Measurements from ENCODE around the gene ATP5F1D. TPM values are rescaled to one million over a fixed set of nuclear protein-coding genes. Genes with fewer than 3 reads are reported as not detected.
"Not testable (repeated sequence)": the region's sequence is repeated elsewhere in the genome, so short reads cannot be mapped to it uniquely, and the experiment has no call there.

Gene ATP5F1D
- 7.1 and 52.0 TPM in 2 replicates for total RNA-seq (ENCODE audit: low replicate concordance)

DNA sequence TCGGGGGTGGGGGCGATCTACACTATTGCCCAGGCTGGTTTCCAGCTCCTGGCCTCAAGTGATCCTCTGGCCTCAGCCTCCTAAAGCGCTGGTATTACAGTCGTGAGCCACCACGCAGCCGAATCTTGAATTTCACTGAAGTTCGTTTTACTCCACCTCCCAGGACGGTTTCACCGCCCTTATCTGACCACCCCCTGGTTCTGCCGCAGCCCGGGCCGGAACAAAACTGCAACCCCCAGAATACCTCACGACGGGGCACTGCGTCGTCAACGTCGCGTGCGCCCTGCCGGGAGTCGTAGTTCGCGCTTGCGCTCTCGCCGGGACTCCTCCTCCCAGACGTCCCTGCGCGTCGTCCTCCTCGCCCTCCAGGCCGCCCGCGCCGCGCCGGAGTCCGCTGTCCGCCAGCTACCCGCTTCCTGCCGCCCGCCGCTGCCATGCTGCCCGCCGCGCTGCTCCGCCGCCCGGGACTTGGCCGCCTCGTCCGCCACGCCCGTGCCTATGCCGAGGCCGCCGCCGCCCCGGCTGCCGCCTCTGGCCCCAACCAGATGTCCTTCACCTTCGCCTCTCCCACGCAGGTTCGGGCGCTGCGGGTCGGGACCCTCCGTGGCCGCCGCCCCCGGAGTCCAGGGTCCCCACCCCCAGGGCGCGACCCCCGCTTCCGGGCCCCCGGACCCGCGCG lies at the start of gene ATP5F1D:
ATP5F1D (plus strand) TSS at position 335 of the 679 bp plus-strand sequence; CDS start at position 435, 100 bp downstream.
- Histone ChIP-seq H2AFZ (replicated peaks) (no peak within 1 kb of the TSS), H3K27ac (no peak within 1 kb of the TSS), H3F3A (ENCODE audit: low read depth) (peaks cover 44% of the 10 kb centered on the region), H3K9ac (peak within 1 kb of the TSS; percentile 52), H3K9me3 (ENCODE audit: low read depth) (no peaks in the 10 kb centered on the region), H3K4me1 (peaks cover 17% of the 10 kb centered on the region), H4K20me1 (ENCODE audit: low read depth) (peaks cover 27% of the 10 kb centered on the region), H3K79me2 (ENCODE audit: low read depth) (peaks cover 8% of the 10 kb centered on the region), H3K4me3 (peak within 1 kb of the TSS; percentile 91), H3K36me3 (no peaks in the 10 kb centered on the region), H3K4me2 (peak within 1 kb of the TSS; percentile 97), H3K27me3 (peaks cover 7% of the 10 kb centered on the region)
- Mint-ChIP-seq H3K36me3 (no peaks in the 10 kb centered on the region), H3K27me3 (ENCODE audit: insufficient read depth, low read depth) (peaks cover 10% of the 10 kb centered on the region), H3K4me1 (peaks cover 37% of the 10 kb centered on the region), H3K4me3 (peak within 1 kb of the TSS; percentile 89), H3K27ac (peak within 1 kb of the TSS; percentile 36), H3K9me3 (no peaks in the 10 kb centered on the region)
- peak; percentile 97 for DNase-seq (ENCODE audit: low spot score)
- TF ChIP-seq CTCF (IDR thresholded peaks at IDR 0.05) (no peak), EZH2 (IDR thresholded peaks at IDR 0.05) (no peak), EZH2phosphoT487 (IDR thresholded peaks at IDR 0.05) (no peak)

GRCh38 chr19:1199531-1199930 lies 42.0 kb upstream of the ATP5F1D start:
- peaks cover 2% of the 10 kb centered on the region for H3K27me3 Mint-ChIP-seq (ENCODE audit: insufficient read depth, low read depth)
- TF ChIP-seq EZH2 (IDR thresholded peaks at IDR 0.05) (no peak), CTCF (IDR thresholded peaks at IDR 0.05) (no peak), EZH2phosphoT487 (IDR thresholded peaks at IDR 0.05) (no peak)
- Histone ChIP-seq H3K36me3 (no peaks in the 10 kb centered on the region), H3F3A (ENCODE audit: low read depth) (peaks cover 4% of the 10 kb centered on the region), H3K27me3 (no peaks in the 10 kb centered on the region), H3K79me2 (ENCODE audit: low read depth) (no peaks in the 10 kb centered on the region), H3K4me3 (no peak overlapping the region), H3K4me1 (no peaks in the 10 kb centered on the region), H3K9ac (no peak overlapping the region), H2AFZ (replicated peaks) (no peak overlapping the region), H3K4me2 (no peak overlapping the region), H3K9me3 (ENCODE audit: low read depth) (no peaks in the 10 kb centered on the region), H3K27ac (no peak overlapping the region), H4K20me1 (ENCODE audit: low read depth) (no peaks in the 10 kb centered on the region)
- H3K4me3 Mint-ChIP-seq = no peak overlapping the region
- H3K9me3 Mint-ChIP-seq = no peaks in the 10 kb centered on the region
- DNase-seq (ENCODE audit: low spot score) = no peak
- no peak overlapping the region for H3K27ac Mint-ChIP-seq
- H3K4me1 Mint-ChIP-seq = peaks cover 8% of the 10 kb centered on the region
- H3K36me3 Mint-ChIP-seq = no peaks in the 10 kb centered on the region

GRCh38 chr19:1200614-1201013 lies 40.9 kb upstream of the ATP5F1D start:
- H3K4me3 ChIP-seq; H3K9ac ChIP-seq; H3K36me3 ChIP-seq; H4K20me1 ChIP-seq (ENCODE audit: low read depth); H3K79me2 ChIP-seq (ENCODE audit: low read depth); H3K27me3 Mint-ChIP-seq (ENCODE audit: insufficient read depth, low read depth); H3K27ac Mint-ChIP-seq; H3K4me2 ChIP-seq; DNase-seq (ENCODE audit: low spot score); H3K9me3 Mint-ChIP-seq; H2AFZ ChIP-seq (replicated peaks); H3K27ac ChIP-seq; H3K4me3 Mint-ChIP-seq; H3K36me3 Mint-ChIP-seq; H3K4me1 Mint-ChIP-seq; H3K9me3 ChIP-seq (ENCODE audit: low read depth); H3K4me1 ChIP-seq; H3K27me3 ChIP-seq: not testable (repeated sequence)
- peaks cover 12% of the 10 kb centered on the region for H3F3A ChIP-seq (ENCODE audit: low read depth)

Data from neural progenitor cell (in vitro differentiated cells).